Fibroblast of skin of back (primary cell): ENCODE results near the gene LZTS2.

Experiments
- DNase-seq: peaks from one replicate; pipeline ENCODE4 v3.0.0-alpha.2; 2013

LZTS2 gene

DNA sequence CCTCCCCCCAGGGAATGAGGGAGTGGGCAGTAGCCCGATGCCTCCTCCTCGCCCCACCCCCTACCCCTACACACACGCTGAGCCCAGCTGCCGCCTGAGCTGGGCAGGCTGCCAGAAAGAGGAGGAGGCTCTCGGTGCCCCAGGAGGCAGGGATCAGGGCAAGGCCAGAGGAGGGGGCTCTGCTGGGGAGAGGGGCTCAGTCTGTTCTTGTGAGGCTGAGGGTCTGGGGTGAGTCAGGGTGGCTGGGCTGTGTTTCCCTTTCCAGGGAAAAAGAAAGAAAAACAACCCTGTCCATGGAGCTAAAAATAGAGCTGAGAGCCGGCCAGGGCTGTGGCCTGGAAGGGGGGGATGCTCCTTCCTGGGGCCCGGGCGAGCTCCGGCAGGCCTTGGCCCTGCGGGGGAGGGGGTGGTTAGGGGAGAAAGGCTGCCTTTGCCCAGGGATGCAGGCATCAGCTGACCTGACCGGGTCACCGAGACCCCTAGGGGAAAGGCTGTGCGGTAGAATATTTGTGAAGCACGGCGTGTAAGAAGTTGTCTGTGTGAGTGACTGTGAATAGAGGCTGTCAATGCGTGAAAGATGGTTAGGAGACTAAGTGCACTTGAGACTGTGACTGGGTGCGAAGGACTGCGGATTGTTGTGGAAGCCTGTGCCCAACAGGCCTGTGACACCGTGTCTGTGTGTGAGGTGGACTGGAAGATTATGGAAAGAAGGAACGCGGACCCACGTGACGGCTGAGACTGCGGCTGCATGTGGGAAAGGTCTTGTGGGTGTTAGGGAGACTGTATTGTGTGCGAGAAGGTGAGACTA is 1.2 kb upstream of the LZTS2 start:
- DNase-seq = peak; percentile 93

DNA sequence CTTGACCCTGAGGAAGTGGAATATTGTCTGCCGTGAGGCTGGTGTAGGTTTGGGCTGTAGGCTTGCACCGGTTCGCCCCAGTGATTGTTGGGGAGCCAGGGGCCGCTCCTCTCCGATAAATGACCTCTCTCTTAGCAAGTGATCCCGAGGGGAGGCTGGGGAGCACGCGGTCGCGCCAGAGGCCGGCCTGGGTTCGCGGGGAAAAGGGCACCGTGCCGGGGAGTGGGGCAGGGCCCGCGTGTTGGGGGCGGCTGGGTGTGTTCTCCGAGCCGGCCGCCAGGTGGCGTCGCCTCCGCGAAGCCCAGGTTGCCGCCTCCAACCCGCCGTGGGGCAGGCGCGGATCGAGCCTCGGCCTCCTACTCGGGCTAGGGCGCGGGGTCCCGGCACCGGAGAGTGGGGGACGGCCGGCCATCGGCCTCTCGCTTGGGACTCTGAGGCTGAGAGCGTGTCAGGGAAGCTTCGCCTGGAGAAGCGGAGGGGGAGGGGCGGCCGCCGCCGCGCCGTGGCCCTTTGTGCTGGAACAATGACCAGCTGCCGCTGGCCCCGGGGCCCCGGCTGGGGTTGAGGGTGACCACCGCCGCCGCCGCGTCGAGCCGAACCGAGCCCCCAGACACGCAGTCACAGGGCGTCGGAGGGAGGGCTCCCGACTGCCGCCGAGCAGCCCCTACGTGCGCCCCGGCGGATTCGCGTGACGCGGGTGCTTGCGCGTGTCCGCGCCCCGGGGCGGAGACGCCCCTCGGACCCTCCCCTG is 442 bp upstream of the LZTS2 start:
- DNase-seq = peak; percentile 76

DNA sequence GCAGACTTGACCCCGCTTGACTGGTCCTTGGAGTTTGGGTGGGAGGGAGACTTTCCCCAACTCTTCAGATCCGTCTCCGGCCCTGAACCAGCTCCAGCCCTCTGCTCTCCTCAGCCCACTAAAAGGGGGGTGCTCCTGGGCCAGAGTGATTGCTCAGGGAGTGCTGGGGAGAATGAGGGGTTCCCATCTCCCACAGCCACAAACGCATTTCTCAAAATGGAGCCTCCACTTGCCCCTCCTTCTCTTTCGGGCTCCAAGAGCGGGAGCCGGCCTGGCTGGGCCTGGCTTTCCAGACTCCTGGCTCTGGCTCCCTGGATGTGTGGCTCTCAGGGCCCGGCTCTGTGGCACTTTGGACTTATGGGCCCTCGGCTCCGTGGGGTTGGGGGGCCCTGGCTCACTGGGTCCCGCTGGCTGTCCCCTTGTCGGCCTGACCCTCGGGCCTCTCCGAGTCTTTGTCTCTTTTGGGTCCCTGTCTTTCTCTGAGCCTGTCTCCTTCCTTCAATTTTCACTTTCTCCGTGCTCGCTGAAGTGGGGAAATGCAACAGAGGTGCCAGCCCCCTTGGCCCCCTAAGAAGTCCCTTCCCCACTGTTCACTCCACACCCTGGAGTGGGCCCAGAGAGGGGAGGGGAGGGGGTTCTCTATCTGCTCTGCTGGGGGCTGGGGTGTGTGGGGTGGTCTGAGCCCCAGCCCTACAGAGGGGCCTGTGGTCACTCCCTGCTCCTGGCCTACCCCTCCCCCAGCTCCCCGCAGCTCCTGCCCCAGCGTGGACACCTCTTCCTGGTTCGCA is 713 bp downstream of the LZTS2 start:
- DNase-seq = peak; percentile 29

DNA sequence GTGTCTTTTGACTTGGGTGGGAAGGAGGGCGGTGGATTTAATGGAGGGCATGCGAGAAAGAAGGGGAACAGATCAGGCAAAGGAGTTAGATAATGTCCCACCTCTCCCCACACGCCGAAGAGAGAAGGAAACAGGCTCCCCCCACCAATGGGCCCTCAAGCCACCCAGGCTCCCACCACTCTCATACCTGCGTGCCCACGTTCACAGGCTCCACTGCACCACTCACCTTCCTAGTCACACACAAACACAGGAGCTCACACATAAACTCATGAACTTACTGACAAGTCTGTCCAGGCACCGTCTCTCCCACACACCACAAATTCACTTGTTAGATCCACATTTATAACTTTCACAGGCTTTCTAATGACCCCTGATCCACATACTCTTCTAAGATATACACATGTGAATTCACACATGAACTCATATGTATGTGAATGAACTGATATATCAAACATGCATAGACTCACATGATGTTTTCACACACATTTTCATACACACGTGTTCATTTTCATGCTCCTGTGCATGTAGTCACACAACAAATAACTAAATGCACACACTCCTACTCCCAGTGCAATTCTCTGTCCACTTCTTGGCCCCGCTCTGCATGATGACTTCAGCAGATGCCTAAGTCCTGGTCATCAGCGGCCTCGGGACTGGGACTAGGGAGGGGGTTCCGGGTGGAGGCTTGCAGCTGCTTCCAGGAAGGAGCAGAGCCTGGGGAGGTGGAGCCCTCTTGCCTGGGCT is 1.5 kb downstream of the LZTS2 start:
- DNase-seq = peak; percentile 88

DNA sequence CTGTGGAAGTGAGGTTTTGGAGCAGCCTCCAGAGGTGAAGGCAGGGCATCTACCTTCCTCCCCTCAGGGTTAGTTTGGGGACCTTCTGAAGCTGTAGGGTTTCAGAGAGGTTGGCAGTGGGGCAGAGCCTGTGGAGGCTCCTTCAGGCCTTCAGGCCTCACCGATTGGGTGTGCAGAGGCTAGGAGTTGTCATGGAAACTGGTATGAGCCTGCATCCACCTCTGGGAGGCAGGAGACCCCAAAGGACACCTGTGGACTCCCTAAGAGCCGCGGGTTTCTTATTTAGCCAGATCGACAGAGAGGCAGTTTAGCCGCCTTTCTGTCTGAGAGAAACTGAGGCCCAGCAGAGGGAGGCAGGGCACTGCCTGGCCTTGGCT is 2.0 kb downstream of the LZTS2 start:
- no peak for DNase-seq

DNA sequence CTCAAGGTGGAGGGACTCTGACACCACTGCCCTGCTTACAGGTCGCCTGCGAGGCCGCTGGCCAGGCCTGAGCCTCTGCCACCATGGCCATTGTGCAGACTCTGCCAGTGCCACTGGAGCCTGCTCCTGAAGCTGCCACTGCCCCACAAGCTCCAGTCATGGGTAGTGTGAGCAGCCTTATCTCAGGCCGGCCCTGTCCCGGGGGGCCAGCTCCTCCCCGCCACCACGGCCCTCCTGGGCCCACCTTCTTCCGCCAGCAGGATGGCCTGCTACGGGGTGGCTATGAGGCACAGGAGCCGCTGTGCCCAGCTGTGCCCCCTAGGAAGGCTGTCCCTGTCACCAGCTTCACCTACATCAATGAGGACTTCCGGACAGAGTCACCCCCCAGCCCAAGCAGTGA is 2.8 kb downstream of the LZTS2 start:
- no peak for DNase-seq

DNA sequence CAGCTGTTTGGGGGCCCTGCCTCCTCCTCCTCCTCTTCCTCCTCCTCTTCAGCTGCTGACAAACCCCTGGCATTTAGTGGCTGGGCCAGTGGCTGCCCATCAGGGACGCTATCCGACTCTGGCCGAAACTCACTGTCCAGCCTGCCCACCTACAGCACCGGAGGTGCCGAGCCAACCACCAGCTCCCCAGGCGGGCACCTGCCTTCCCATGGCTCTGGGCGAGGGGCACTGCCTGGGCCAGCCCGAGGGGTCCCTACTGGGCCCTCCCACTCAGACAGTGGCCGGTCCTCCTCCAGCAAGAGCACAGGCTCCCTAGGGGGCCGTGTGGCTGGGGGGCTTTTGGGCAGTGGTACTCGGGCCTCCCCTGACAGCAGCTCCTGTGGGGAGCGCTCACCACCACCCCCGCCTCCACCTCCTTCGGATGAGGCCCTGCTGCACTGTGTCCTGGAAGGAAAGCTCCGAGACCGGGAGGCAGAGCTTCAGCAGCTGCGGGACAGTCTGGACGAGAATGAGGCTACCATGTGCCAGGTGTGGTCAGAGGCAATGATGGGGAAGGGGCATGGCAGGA is 4.1 kb downstream of the LZTS2 start:
- DNase-seq = no peak

DNA sequence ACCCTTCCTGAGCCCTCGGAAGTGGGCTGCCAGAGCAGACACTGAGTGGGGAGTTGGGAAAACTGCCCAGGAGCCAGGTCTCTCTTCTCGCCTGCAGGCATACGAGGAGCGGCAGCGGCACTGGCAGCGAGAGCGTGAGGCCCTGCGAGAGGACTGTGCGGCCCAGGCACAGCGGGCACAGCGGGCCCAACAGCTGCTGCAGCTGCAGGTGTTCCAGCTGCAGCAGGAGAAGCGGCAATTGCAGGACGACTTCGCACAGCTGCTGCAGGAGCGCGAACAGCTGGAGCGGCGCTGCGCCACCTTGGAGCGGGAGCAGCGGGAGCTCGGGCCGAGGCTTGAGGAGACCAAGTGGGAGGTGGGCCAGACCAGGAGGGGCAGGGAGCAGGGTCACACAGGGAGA is 5.8 kb downstream of the LZTS2 start:
- no peak for DNase-seq

DNA sequence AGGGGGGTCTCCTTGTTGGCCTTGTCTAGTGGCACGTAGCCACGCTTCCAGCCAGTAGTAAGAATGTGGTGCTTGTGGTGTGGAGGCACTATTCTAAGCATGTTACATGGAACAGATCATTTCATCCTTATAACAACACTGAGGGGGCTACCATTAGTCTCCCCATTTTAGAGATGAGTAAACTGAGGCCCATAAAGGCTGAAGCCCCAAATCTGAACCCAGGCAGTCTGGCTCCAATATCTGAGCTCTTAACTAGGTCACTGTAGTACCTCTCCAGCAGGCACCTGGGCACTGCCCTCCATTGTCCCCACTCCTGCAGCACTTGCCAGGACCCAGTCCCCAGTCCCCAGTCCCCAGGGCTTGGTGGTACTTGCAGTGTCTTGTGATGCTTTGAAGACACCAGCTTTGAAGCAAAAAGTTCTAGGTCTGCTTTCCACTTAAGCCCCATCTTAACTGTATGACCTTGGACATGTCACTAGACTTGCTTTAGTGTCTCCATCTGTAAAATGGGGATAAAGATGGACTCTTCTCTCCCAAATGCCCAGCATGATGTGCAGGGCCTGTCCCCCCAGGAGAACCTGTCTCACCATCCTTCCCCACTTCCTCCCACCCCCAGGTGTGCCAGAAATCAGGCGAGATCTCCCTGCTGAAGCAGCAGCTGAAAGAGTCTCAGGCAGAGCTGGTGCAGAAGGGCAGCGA is 6.4 kb downstream of the LZTS2 start:
- DNase-seq = no peak

DNA sequence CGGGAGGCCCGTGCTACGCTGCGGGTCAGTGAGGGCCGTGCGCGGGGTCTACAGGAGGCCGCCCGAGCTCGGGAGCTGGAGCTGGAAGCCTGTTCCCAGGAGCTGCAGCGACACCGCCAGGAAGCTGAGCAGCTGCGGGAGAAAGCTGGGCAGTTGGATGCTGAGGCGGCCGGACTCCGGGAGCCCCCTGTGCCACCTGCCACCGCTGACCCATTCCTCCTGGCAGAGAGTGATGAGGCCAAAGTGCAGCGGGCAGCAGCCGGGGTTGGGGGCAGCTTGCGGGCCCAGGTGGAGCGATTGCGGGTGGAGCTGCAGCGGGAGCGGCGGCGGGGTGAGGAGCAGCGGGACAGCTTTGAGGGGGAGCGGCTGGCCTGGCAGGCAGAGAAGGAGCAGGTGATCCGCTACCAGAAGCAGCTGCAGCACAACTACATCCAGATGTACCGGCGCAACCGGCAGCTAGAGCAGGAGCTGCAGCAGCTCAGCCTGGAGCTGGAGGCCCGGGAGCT is 7.0 kb downstream of the LZTS2 start:
- DNase-seq = no peak

DNA sequence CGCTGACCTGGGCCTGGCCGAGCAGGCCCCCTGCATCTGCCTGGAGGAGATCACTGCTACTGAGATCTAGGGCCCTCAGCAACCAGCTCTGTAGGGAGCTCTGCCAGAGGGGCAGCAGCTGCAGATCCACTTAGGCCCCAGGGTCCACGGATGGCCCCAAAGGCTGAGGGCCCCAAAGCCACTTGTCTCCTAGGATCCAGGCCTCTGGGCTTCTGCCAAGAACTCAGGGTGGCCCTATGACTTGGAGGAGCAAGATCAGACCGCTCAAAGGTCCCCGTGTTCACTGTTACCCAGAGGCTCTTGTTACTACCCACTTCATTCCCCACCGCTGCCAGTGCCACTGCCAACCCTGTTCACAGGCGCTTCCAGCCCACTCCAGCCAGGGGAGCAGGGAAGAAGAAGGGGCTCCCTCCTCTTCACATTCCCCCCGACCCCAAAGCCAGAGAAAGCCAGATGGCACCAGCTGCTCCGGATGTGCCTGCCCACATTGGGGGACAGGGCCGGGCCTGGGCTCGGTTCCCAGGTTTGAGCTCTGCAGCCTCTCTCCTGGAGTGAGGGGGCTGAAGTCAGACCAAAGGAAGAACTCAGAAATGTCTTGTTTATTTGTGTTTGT is 7.6 kb downstream of the LZTS2 start:
- DNase-seq = no peak

DNA sequence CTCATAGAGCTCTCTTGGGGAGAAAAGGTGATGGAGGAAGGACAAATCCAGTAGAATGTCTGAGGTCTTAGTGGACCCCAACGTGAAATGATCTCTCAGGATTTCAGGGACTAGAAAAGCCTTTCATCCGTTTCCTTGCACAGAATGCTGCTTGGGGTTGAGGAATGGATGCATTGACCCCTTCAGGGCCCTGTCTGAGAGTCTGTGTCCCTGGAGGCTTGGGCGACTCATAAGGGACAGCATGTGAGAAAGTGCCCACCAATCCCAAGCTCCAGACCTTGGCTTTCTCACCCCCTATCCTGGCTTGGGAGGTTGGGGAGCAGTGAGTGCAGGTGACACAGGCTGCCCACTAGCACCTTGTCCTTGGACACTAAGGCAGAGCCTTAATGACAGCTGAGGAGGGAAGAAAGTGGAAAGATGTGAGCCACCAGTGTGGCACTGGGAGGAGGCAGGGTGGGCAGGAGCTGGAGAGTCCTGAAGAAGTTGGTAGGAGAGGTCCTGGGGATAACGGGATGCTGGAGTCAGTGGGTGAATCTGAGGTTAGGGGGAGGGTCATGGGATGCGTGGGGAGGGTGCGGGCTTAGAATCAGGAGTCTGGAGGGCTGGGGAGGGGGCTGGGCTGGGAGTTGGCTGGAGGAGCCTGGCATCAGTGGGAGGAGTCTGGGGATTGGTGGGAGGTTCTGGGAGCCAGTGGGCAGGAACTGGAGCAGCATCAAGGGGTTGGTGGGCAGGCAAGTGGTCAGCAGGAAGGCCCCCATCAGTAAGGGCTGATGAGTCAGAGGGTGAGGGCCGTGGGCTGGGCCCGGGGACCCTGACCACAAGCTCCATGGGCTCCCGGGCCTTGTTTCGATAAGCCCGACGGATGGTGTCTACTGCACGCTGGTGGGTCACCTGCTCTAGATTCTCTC is 8.6 kb downstream of the LZTS2 start:
- DNase-seq = peak; percentile 60

DNA sequence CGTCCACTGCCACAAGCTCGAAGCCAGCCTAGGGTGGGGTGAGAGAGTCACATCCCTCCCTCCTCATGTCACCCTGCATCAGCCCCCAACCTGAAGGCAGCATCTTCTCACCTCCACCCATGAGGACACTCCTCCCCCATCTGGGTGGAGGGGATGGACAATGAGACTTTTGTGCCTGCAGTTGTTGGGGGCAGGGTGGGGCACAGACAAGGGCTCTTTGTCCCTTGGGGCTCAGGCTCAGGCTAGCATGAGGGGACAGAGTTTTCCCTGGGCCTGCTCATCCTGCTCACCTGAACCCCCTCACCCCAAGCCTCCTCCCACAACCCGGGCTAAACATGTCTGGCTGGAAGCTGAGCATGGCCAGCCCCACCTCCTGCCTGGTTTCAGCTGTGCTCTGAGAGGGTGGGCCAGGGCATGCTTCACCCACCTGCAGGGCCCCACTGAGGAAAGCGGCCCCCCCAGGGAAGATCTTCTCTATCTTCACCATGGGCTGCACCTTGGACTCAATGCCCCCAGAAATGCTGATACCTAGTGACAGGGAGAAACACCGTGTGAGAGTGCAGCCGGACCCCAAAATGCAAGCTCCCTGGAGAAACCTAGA is 9.3 kb downstream of the LZTS2 start:
- no peak for DNase-seq

DNA sequence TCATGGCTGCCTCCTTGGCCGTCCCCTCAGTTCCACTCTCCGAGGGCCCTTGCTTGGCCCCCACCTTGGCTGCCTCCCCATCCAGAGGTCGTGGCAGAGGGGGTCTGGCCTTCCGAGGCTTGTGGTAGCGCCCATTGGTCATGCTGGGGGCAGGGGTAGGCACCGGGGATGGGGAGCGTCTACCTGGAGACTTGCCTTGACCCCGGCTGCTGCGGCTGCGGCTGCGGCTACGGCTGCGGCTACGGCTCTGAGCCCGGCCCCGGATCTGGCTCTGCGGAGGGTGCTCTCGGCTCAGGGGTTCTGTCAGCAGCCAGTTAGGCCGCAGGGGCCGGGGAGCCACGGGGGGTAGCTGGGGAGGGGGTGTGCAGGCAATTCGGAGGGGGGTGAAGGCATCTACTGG is 10.7 kb downstream of the LZTS2 start:
- DNase-seq = no peak

DNA sequence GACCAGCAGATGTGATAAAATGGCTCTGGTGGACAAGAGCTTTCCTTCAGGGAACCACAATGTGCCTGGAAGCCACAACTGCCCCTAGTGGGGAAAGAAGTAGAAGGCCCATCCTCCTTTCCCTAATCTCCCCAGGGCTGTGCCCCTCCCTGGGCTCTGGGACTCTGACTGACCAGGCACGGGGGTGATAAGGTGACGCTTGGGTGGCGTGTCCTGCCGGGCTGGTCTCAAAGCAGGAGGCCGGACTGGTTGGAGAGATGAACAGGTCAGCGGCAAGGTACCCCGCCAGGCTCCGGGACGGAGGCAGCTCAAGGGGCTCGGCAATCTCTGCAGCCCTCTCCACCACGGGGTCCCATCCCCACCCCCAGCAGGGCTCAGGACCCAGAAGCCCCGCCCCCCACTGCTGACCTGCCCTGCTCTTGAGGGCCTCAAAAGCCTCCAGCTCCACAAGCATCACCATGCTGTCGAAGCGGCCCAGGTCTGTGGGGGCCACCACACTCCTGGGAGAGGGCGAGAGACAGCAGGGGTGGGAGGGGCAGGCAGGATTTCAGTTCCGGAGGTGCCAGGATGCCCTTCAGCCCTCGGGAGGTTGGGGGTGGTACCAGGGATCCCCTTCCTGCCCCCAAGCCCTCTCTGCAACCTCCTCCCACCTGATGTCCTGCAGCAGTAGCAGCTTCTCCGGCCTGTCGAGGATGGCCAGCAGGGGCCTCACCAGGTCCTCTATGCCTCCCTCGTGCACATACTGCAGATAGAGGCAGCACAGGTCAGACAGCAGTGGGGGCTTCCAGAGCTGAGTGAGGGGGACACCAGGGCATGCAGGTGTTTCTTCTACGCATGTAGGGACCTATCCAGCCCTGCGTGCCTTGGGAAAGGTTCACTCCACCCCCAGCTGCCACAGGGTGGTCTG is 12.2 kb downstream of the LZTS2 start:
- DNase-seq = peak; percentile 38

DNA sequence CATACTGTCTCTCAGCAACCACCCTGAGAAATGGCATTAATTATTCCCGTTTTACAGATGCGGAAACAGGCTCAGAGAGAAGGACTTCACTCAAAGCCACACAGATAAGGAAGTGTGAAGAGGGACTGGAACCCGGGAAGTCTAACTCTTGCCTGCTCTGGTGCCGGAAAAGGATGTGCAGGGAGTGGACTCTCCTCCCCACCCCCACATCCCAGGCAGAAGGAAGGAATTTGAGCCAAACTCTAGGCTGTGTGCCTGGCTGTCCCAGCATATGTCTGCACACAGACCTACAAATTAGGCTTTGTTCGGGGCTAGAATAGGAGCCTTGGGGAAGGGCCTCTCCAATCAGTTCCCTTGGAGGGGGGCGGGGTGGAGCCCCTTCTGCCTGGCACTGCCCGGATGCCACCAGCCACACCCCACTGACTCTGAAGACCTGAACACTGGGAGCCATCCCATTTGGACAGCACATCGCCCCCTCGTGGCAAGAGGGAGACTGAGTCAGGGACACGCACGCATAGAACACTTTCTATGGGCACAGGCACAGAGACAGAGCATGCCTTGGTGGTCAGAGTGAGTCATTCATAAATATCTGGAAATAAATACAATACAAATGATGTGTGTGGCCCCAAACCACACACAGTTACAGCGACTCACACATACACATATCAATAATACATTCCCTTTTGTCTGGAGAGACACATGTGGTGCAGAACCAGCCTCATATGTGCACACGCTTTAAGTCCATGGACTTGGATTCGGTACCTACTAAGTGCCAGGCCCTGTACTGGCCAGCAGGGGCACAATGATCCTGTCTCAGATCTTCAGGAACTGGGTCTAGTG is 13.1 kb downstream of the LZTS2 start:
- peak; percentile 96 for DNase-seq

DNA sequence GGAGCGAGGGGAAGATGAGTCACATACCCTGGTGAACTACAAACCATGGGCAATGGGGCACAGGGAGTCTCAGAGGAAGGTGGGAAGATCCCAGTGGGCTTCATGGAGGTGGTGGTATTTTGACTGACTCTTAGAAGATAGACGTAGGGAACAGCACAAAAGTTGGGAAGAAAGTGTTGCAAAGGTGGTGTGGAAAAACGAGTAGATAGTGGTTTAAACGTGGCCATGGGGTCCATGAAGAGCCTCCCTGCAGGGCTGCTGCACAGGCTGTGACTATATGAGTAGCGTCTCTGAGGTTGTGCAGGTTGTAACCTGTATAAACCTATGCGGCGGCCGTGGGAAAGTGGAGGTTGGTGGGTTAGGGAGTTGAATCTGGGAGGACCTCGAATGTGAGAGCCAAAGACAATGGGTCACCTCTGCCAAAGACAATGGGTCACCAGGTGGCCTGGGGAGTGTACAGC is 13.8 kb downstream of the LZTS2 start:
- DNase-seq = no peak
